LoVo (cell line): ENCODE measurements around the gene LEMD3.

Experiments used
- DNase-seq: peaks from one replicate; pipeline ENCODE4 v3.0.0-alpha.2; 2016; ENCODE audit warnings: low spot score

The LEMD3 gene

GRCh38 chr12:65208964-65209654 lies 39.7 kb downstream of the LEMD3 start:
- DNase-seq: no peak

GRCh38 chr12:65209655-65210043 lies 40.3 kb downstream of the LEMD3 start:
- DNase-seq: peak; percentile 11

- no peak for DNase-seq
Measured at GRCh38 chr12:65217086-65217485, 47.7 kb downstream of the LEMD3 start.

DNA sequence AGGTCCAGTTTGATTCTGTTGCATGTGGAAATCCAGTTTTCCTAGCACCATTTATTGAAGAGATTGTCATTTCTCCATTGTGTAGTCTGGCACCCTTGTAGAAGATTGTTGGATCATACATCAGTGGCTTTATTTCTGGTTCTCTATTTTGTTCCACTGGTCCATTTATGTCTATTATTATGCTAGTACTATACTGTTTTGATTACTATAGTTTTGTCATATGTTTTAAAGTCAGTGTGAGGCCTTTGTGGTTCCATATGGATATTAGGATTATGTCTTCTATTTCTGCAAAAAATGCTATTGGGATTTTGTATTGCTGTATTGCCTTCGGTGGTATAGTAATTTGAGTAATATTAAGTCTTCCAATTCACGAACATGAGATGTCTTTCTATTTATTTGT lies 51.4 kb downstream of the LEMD3 start:
- no peak for DNase-seq

- DNase-seq: no peak
Measured at GRCh38 chr12:65229441-65229840, 60.1 kb downstream of the LEMD3 start.

- DNase-seq: peak; percentile 37
Measured at GRCh38 chr12:65232476-65233077, 63.2 kb downstream of the LEMD3 start.

DNA sequence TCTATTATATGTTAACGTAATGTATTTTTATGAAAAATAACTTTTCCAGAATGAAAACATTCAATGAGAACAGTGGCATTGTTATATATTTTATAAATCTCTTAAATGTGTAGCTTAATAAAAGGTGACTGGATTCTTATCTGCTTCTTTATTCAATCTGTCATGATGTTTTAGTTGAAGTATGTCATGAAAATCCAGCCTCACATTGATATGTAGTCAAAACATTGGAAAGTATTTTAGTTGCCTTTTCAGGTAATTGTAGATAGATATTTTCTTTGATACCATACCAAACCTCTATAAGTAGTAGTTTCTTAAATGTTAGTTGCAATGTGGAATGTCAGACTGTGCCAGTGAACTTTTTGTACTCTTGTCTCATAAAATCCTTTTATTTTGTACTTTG lies 67.8 kb downstream of the LEMD3 start:
- no peak for DNase-seq

DNA sequence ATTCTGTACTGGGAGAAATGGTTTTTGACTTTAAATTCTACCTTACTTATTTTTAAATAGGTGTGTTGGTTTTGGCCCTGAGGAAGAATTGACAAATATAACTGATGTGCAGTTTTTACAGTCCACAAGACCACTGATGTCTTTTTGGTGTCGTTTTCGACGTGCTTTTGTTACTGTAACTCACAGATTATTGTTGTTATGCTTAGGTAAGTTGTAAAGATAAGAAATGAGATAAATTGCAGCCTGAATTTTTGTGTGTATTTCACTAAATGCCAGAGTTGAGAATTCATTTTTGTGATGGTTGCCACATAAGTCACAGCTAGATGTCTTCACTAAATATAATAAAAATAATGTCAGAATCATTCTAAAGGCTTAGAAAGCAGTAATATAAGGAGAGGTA lies 69.2 kb downstream of the LEMD3 start:
- no peak for DNase-seq

DNA sequence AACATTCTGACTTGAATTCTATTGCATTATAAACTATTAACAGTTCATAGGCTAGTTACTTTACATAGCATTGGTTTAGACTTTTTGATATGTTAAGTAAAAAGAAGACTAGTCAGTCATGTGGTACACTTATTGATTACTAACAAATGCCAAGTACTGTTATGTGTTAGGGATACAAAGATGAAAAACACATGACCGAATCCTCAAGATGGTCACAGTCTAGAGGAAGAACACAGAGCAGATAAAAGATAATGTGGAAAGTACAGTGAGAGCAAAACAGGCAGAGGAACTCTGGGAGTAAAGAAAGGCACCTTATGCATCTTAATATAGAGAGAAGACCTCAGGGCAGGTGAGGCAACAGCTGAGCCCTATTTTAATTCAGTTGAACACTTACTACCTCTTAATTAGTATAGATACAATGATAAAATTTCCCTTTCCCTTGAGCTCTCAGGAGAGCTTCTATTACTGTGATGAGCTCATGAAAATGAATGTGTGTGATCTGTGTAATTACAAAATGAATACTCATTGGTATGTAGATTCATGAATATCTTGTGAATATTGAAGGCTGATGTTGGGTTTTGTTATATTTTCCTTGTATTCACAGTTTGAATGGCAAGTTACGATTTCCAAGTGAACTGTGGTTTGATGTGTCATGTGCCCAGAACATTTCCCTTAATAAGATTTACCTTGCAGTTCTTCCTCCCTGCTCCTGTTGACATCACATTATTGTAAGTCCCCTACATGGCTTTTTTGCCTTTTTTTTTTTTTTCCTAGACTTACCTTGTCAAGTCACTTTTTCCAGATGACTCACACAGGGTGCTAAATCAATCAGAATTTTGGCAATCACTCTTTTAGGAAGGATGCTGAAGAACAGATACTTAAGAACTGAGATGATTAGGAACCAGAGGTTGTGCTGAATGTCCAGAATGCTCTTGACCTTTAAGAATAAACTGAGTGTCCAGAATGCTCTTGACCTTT lies 79.6 kb downstream of the LEMD3 start:
- no peak for DNase-seq

DNA sequence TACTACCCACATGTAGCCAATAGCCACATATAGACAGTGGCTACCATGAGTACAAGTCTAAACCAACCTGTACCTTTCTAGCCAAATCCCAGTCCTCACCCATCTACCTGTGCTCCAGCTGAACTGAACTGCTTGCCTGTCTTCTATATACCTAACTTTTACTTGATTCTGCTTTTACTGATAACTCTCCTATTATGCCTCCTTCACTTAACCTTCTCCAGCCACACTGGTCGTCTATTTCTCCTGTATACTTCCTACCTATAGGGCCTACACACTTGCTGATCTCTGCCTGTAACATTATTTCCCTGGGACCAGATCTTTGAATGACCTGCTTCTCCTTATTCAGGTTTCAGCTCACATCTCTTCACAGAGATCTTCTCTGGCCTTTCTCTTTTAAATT lies 83.1 kb downstream of the LEMD3 start:
- no peak for DNase-seq

DNA sequence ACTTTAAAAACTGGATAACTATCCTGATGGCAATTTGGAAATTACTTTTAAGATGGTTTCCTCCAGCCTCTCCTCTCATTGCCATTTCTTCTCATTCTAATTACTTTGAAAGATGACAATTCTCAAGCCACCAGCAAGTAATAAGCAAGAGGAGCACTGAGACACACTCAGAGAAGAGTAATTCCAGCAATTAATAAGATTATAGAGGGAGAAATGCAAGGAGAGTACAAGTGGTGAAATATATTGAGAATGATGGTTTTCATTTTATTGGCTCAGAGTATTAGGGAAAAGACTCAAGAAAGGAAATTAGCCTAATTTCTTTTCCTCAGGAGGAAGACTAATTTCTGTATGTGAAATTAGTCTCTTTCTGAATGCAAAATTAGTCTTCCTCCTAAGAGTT lies 88.6 kb downstream of the LEMD3 start:
- no peak for DNase-seq

- DNase-seq: no peak
Measured at GRCh38 chr12:65259501-65259900, 90.1 kb downstream of the LEMD3 start.

- DNase-seq: no peak
Measured at GRCh38 chr12:65263777-65264176, 94.4 kb downstream of the LEMD3 start.

- no peak for DNase-seq
Measured at GRCh38 chr12:65266408-65266807, 97.0 kb downstream of the LEMD3 start.

GRCh38 chr12:65269603-65270002 lies 100.2 kb downstream of the LEMD3 start:
- DNase-seq: no peak

DNA sequence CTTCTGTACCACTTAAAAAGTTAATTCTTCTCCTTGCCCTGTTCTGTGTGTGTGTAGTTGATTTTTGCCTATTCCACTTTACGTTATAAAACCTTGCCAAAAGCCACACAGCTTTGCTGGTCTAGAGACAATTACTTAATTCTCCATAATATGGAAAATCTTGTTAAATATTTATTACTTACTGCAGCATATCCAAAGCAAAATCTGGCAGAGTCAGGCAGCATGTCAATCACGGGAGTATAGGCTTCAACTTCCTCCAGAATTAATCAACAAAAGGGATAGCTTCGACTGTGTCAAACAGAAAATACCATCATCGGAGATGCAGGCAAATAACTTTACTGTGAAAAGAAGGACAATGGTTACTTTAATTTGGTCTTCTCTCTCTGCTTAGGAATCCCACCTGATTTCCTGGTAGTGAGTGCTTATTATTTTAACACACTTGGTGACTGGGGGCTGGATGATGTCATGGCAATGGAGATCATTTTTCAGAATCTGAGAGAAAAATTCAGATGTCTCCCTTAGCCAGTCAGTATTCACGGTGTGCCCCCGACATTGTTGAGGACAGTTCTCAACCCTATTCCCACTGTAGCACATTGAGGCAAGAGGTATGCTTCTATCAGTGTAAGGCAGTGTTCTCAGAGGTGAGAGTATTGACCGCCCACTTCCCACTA lies 105.4 kb downstream of the LEMD3 start:
- DNase-seq: no peak

DNA sequence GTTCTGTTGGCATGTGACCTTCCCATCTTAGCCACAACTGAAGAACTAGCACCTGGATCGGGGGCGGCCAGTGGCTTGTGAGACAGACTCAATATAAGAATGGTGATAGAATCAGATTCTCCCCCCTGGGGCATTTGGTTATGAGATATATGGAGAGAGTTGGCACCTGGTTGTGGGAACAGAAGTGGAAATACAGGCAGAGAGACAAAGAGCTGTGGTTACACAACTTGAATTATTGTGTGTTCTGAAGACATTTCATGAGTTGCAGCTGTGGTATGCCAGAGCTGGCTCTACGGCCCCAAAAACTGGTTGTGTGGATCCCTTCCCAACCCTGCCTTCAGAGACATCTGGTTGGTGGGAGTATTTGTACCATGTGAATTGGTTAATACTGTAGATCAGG lies 106.2 kb downstream of the LEMD3 start:
- DNase-seq: no peak

DNA sequence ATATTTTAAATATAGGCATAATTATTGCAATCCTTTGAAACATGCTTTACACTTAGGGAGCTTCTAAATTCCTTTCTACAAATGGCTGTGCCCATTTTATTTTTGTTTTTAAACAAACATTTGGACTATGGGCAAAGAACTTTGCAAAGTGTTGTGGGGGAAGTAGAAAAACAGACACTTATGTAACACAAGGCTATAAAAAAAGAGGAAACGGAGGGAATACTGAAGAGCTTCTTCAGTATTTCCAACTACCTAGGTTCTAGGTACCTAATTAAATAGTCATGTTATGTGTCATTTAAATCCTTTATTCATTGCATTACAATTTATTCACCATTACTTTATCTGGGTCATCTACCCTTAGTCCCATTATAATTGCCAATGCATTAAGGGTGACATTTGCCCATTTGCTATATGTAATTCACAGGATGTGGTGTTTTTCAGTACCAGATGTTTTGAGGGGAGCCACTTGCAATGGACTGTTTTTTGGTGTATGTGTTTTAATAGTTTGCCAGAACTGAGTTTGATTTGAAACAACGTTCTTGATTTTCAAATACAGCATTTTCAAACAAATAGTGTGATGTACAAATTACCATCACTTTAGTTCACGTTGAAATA lies 107.6 kb downstream of the LEMD3 start:
- no peak for DNase-seq

DNA sequence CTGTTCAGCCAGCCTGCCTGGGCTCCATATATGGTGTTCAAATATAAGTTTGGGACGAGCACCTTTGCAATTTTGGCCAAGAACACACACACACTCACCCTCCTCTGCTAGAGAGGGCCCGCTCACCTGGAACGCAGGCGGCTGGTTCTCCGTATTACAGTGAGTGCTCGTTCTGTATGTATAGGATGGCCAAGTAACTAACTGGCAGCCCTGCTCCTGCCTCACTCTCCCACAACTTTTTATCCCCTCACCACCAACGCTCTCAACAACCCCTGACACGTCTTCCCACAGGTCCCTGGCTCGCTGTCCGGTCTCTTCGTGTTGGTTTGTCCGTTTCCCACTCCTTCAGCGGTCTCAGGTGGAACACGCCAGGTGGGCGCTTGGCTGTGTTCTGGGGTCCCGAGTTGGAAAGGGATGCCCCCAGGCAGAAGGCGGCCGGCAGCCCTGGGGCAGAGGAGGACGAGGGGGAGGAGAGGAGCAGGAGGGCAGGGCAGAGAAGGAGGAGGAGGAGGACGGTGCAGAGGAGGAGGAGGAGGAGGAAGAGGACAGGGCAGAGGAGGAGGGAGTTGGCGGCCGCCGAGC lies 108.7 kb downstream of the LEMD3 start:
- DNase-seq: no peak

DNA sequence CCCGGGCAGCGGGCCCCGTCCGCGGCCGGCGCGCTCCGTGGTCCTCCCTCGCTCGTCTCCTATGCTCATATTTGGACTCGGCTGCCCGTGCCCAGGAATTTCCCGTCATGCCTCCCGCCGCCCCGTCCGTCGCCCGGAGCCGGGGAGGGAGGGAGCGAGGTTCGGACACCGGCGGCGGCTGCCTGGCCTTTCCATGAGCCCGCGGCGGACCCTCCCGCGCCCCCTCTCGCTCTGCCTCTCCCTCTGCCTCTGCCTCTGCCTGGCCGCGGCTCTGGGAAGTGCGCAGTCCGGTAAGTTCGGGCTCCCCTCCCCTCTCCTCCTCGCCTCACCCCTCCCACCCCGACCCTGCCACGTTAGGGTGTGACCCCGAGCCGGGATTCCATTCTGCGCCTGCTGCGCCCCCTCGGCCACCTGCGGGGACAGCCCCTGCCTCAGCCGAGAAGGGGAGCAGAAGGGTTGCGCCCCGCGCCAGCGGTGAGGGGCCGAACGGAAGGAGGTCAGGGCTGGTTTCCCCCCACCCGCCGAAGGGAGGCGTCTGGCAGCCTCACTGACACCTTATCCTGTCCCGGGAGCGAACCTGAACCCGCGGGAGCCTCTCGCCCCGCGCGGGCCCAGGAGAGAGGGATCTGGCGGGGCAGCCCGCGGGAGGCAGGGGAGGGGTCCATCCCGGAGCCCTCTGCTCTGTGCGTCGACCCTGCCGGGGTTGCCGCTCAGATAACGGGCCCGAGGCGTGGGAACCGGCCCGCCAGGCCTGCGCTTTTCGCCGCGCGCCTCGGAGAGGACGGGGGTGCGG lies 109.4 kb downstream of the LEMD3 start, which contains the start of gene MSRB3:
MSRB3 (plus strand) TSS at position 108 of the 793 bp plus-strand sequence. CDS start 29,897 bp downstream, outside the sequence.
- DNase-seq: peak; percentile 56
